Osteocyte (in vitro differentiated cells): ENCODE measurements around the gene SHPK. TPM values are rescaled to one million over a fixed set of nuclear protein-coding genes. Genes with fewer than 3 reads are reported as not detected.

Source experiments
- DNase-seq: peaks from one replicate; pipeline ENCODE4 v3.0.0; 2021; ENCODE audit warnings: mixed read lengths; ENCODE audit not compliant: unreplicated experiment; ENCODE audit errors: extremely low spot score
- H3K27ac Mint-ChIP-seq: one replicate; pipeline ENCODE4 v1.8.0; 2021; ENCODE audit warnings: mild to moderate bottlenecking, mixed read lengths; ENCODE audit not compliant: unreplicated experiment
- H3K27me3 Mint-ChIP-seq: one replicate; pipeline ENCODE4 v1.8.0; 2021; ENCODE audit warnings: mixed read lengths; ENCODE audit not compliant: unreplicated experiment
- H3K36me3 Mint-ChIP-seq: one replicate; pipeline ENCODE4 v1.8.0; 2021; ENCODE audit warnings: mixed read lengths; ENCODE audit not compliant: unreplicated experiment
- H3K4me1 Mint-ChIP-seq: one replicate; pipeline ENCODE4 v1.8.0; 2021; ENCODE audit warnings: mixed read lengths; ENCODE audit not compliant: unreplicated experiment
- H3K4me3 Mint-ChIP-seq: one replicate; pipeline ENCODE4 v1.8.0; 2021; ENCODE audit warnings: mild to moderate bottlenecking, moderate library complexity, mixed read lengths; ENCODE audit not compliant: unreplicated experiment
- H3K9me3 Mint-ChIP-seq: one replicate; pipeline ENCODE4 v1.8.0; 2021; ENCODE audit warnings: mixed read lengths; ENCODE audit not compliant: unreplicated experiment
- total RNA-seq: library from RNA; stranded (reverse); gene quantifications from 2 replicates; pipeline ENCODE4 v1.2.1, GENCODE V29; 2021
- TF ChIP-seq, protein P1 (sequence below): fragments of 200-600 bp; sonication (generic); IDR thresholded peaks from 2 replicates; pipeline ENCODE4 v1.5.0; 2021; ENCODE audit warnings: antibody characterized with exemption, mild to moderate bottlenecking, moderate library complexity

SHPK gene
- total RNA-seq, 1 donor from 2014 or later, result 8.5 TPM

DNA sequence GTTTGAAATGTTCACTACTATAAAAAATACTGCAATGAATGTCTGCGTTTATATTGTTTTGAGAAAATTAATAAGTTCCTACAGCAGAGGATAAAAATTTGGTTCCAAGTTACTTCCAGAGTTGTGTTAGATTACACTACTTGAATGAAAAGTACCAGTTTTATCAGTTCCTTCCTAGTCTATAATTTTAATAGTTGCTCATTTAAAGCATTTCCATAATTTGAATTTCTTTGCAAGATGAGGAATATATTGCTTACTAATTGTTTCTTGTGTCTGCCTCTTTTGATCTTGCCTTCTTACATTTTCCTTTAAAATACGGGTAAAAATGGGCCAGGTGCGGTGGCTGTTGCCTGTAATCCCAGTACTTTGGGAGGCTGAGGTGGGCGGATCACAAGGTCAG lies 36.5 kb upstream of the SHPK start:
- H3K27me3 Mint-ChIP-seq, result no peaks in the 10 kb centered on the region
- no peak overlapping the region for H3K4me3 Mint-ChIP-seq

DNA sequence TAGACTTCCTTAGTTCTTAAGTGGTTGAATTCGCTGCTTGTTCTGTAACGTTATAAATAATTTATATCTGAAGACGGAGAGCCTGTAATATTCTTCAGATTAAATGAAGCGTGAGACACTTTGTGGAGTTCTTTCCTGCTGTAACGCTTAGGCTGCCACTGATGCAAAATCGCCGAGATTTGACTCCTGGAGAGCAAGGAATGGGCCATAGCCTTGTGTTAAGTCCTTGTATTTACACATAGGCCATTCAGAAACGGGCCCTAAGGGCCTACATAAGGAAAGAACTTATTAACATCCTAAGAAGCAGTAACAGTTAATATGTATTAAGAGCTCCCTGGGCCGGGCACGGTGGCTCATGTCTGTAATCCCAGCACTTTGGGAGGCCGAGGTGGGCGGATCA lies 33.5 kb upstream of the SHPK start:
- H3K27me3 Mint-ChIP-seq, result no peaks in the 10 kb centered on the region
- peak overlapping the region; percentile 83 for H3K27ac Mint-ChIP-seq
- H3K4me1 Mint-ChIP-seq, result peaks cover 33% of the 10 kb centered on the region
- TF ChIP-seq, protein P1, sequence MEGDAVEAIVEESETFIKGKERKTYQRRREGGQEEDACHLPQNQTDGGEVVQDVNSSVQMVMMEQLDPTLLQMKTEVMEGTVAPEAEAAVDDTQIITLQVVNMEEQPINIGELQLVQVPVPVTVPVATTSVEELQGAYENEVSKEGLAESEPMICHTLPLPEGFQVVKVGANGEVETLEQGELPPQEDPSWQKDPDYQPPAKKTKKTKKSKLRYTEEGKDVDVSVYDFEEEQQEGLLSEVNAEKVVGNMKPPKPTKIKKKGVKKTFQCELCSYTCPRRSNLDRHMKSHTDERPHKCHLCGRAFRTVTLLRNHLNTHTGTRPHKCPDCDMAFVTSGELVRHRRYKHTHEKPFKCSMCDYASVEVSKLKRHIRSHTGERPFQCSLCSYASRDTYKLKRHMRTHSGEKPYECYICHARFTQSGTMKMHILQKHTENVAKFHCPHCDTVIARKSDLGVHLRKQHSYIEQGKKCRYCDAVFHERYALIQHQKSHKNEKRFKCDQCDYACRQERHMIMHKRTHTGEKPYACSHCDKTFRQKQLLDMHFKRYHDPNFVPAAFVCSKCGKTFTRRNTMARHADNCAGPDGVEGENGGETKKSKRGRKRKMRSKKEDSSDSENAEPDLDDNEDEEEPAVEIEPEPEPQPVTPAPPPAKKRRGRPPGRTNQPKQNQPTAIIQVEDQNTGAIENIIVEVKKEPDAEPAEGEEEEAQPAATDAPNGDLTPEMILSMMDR, result no peak
- no peaks in the 10 kb centered on the region for H3K9me3 Mint-ChIP-seq
- H3K4me3 Mint-ChIP-seq, result peak overlapping the region; percentile 89
- peaks cover 7% of the 10 kb centered on the region for H3K36me3 Mint-ChIP-seq
- no peak for DNase-seq

More for the DNA sequence above, 36.5 kb upstream of the SHPK start:
- peaks cover 9% of the 10 kb centered on the region for H3K4me1 Mint-ChIP-seq
- H3K9me3 Mint-ChIP-seq, result no peaks in the 10 kb centered on the region
- TF ChIP-seq, protein P1, result no peak
- DNase-seq, result no peak
- no peak overlapping the region for H3K27ac Mint-ChIP-seq
- peaks cover 2% of the 10 kb centered on the region for H3K36me3 Mint-ChIP-seq

DNA sequence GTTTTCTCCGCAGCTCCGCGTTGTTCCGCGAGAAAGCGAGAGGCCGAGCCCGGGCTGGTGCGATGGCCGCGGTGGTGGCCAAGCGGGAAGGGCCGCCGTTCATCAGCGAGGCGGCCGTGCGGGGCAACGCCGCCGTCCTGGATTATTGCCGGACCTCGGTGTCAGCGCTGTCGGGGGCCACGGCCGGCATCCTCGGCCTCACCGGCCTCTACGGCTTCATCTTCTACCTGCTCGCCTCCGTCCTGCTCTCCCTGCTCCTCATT lies 33.0 kb upstream of the SHPK start:
- no peak for DNase-seq
- peak overlapping the region; percentile 83 for H3K27ac Mint-ChIP-seq
- no peaks in the 10 kb centered on the region for H3K9me3 Mint-ChIP-seq
- H3K4me1 Mint-ChIP-seq, result peaks cover 33% of the 10 kb centered on the region
- no peaks in the 10 kb centered on the region for H3K27me3 Mint-ChIP-seq
- H3K36me3 Mint-ChIP-seq, result peaks cover 13% of the 10 kb centered on the region
- peak overlapping the region; percentile 89 for H3K4me3 Mint-ChIP-seq
- TF ChIP-seq, protein P1, result no peak

DNA sequence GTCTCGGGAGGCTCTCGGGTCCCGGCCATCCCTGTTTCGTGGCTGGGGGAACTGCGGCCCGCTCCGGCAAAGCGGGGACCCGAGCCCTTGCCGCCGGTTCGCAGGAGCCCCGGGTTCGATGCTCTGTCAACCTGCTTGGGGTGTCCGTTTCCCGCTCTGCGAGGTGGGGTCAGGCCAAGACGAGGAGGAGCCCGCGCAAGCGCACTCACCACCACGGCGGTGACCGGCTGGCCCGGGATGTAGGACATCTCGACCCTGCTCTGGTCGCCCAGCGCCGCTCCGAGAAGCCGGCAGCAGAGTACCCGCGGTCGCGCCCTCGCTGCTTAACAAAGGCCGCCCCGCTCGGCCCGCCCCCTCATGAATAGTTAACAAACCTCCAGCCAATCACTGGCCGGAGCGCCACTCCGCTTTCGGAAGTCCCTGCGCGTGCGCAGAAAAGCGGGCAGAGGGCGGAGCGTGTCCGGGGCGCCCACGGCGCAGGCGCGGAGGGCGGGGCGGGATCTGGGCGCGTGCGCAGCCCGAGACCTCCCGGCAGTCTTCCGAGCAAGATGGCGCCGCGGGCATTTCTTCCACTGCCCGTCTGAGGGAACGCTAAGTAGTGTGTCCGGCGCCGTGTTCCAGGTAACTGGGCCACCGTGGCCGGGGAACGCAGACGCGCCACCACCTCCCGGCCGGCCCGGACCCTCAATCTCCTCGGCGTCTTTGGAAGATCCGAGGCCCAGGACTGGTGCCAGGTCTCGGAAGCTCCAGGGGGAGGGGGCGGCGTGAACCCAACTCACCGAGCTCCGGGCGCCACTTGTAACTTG lies 32.4 kb upstream of the SHPK start, which contains the start of the genes EMC6 and TAX1BP3:
Gene EMC6 (plus strand): TSS at position 534 of the 806 bp plus-strand sequence. CDS start 335 bp downstream, outside the sequence.
Gene TAX1BP3 (minus strand): TSS at position 300 of the 806 bp plus-strand sequence. CDS start 52 bp downstream, at position 248.
- Mint-ChIP-seq H3K36me3 (peaks cover 13% of the 10 kb centered on the region), H3K9me3 (no peaks in the 10 kb centered on the region)

More for the DNA sequence above, 32.4 kb upstream of the SHPK start, which contains the start of the genes EMC6 and TAX1BP3:
- TF ChIP-seq, protein P1, result no peak
- peak within 1 kb of the TSS; percentile 89 for H3K4me3 Mint-ChIP-seq
- DNase-seq, result peak; percentile 100
- H3K27me3 Mint-ChIP-seq, result no peaks in the 10 kb centered on the region
- peak within 1 kb of the TSS; percentile 94 for H3K27ac Mint-ChIP-seq
- peaks cover 33% of the 10 kb centered on the region for H3K4me1 Mint-ChIP-seq
